SK-N-MC (cell line): Measurements from ENCODE around the gene TMEM185B.
"Not testable (repeated sequence)": the region's sequence is repeated elsewhere in the genome, so short reads cannot be mapped to it uniquely, and the experiment has no call there.

Experiments used
- DNase-seq: peaks from one replicate; pipeline ENCODE4 v3.0.0-alpha.2; 2011; ENCODE audit warnings: low read depth, low spot score
- H3K27ac ChIP-seq: fragments of 200-600 bp; sonication (generic); 2 replicates; pipeline ENCODE4 v1.5.1; 2016; ENCODE audit warnings: mixed run types
- H3K36me3 ChIP-seq: fragments of 200-600 bp; sonication (generic); 2 replicates; pipeline ENCODE4 v1.6.1; 2017; ENCODE audit warnings: antibody characterized with exemption, low read length, mixed read lengths; ENCODE audit not compliant: insufficient read depth
- H3K4me3 ChIP-seq: fragments of 200-600 bp; sonication (generic); 2 replicates; pipeline ENCODE4 v1.5.1; 2016
- H3K9ac ChIP-seq: fragments of 200-600 bp; sonication (generic); 2 replicates; pipeline ENCODE4 v1.8.0; 2017; ENCODE audit warnings: mixed run types, mixed read lengths; ENCODE audit not compliant: insufficient read length
- H3K9me3 ChIP-seq: fragments of 200-600 bp; sonication (generic); 2 replicates; pipeline ENCODE4 v1.6.1; 2017; ENCODE audit warnings: low read depth, mild to moderate bottlenecking, antibody characterized with exemption, low read length, moderate library complexity, mixed read lengths
- EZH2 ChIP-seq: fragments of 200-600 bp; sonication (generic); IDR thresholded peaks from one replicate; pipeline ENCODE4 v1.6.1; 2017; ENCODE audit warnings: antibody characterized with exemption
- FOXP2 ChIP-seq: optimal IDR thresholded peaks from 2 replicates; pipeline ENCODE3; 2011; ENCODE audit warnings: mild to moderate bottlenecking, moderate library complexity; ENCODE audit not compliant: insufficient read depth; ENCODE audit errors: extremely low read length, control extremely low read depth
- POLR2AphosphoS5 ChIP-seq: IDR thresholded peaks from 2 replicates; pipeline ENCODE4 v1.6.1; 2012; ENCODE audit warnings: mild to moderate bottlenecking, low read depth, low read length, borderline replicate concordance

TMEM185B gene

DNA sequence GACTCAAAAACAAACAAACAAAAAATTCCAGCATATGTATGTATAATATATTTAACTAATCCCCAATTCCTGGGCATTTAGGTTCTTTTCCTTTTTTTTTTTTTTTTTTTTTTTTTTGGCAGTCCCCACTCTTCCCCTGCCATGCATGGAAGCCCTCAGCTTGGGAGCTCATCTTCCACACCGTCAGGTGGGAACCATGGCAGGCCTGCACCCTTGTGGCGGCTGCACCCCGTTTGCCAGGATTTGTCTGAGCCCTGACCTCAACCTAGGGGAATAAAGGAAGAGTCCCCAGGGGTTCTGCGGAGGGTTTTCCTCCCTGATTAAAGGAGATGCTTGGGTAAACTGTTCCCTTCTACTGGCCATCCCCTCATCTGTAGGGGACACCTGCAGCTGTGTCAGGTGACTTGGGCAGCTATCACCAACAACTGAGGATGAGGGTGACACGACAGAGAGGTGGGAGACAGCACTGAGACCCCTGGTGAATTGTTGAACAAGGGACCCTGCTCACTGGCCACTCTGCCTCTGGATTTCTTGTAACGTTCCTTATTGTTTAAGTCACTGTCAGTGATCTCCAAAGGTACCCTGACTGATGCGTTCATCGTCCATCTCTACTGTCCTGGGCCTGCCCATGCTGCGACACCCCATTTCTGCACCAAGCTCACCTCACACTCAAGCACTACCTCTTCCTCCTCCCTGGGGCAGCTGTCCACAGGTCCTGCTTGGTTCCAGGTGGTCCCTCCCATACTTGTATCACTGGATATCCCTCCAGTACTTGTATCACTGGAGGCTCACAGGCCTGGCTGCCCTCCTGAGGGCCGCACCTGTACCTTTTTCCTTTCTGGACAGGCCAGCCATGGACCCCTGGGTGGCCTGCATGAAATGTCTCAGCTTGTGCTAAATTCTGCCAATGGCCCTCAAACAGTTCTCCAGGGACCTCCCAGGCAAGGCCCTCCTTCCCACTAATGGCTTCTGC is 14.5 kb downstream of the TMEM185B start:
- DNase-seq: no peak
- H3K9ac ChIP-seq: no peak overlapping the region
- H3K27ac ChIP-seq: no peak overlapping the region
- H3K36me3 ChIP-seq: no peaks in the 10 kb centered on the region
- H3K9me3 ChIP-seq: no peaks in the 10 kb centered on the region
- no peak overlapping the region for H3K4me3 ChIP-seq
- TF ChIP-seq EZH2: no peak
- no peak for TF ChIP-seq POLR2AphosphoS5
- no peak for TF ChIP-seq FOXP2

DNA sequence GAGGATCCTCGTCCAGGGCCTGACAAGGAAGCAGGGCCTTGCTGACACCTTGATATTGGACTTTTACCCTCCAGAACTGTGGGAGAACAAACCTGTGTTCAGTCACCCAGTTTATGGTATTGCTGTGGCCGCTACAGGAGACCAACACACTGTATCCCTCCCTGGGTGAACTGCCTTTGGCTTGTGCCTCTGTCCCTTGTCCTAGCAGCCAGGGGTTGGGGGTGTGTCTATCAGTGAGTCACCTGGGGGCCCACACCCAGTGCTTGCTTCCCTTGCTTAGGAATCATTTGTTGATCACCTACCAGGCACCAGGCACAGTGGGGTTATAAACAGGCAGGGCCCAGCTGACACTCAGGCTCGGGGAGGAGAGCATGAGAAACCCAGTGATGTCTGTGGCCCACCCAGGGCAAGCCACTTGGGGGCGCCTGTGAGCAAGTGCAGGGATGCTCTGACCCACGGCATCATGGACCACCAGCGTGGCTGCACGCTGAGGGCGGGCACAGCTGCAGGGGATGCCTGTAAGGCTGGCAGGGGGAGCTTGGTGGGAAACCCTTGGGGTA is 17.1 kb downstream of the TMEM185B start:
- H3K36me3 ChIP-seq: no peaks in the 10 kb centered on the region

DNA sequence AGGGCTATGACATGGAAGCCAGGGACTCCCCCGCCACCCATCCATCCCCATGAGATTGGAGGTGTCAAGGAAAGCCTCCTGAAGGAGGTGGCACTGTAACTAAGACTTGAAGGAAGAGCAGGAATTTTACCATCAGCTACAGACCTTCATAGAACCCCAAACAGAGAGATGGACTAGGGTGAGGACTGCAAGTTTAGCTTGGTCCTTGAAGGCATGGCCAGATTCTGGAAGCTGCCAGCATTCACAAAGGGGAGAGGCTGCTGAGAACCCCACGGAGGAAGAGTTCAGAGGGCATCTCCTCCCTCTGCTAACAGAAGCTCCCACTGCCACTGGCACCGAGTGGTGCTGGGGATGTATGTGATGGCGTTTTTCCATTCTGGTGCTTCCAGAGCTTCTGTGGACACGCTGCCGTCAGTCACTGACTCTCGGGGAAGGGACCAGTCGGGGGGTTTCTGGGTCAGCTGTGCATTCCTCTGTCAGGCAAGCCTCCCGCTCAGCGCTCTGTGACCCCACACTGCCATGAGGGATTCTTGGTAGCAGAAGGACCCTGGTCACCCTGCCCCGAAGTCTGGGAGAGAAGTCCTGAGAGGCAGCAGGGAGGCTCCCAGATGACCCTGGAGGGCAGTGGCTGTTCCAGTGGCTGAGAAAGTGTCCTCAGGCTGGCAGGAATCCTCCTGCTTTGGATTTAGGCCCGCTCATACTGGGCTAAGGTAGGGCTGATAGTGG is 18.1 kb downstream of the TMEM185B start:
- H3K27ac ChIP-seq: no peak overlapping the region
- no peak for DNase-seq
- H3K4me3 ChIP-seq: no peak overlapping the region
- H3K9me3 ChIP-seq: no peaks in the 10 kb centered on the region
- no peak for TF ChIP-seq FOXP2
- no peak for TF ChIP-seq EZH2
- TF ChIP-seq POLR2AphosphoS5: no peak
- H3K36me3 ChIP-seq: no peaks in the 10 kb centered on the region
- H3K9ac ChIP-seq: no peak overlapping the region

More for the DNA sequence above, 17.1 kb downstream of the TMEM185B start:
- Histone ChIP-seq H3K27ac (no peak overlapping the region), H3K9me3 (no peaks in the 10 kb centered on the region), H3K4me3 (no peak overlapping the region), H3K9ac (no peak overlapping the region)
- DNase-seq: no peak
- no peak for TF ChIP-seq EZH2
- TF ChIP-seq FOXP2: no peak
- TF ChIP-seq POLR2AphosphoS5: no peak

DNA sequence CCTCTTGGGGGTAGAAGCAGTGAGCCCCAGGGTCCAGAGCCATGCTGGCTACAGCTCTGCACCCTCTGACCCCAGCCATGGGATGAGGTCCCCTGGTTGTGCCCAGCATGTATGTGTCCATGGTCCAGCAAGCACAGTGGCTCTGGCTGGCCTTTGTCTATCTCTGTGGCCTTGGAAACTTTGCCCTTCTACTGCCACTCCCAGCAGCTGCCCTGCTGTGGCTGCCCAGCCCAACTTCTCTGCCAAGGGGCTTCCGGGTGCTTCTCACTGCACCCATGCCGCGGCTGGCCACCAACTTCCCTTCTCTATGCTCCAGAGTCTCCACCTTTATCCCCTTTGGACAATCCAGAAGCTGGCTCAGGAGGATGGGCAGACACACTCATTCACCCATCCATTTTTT is 18.8 kb downstream of the TMEM185B start:
- H3K9ac ChIP-seq: no peak overlapping the region
- DNase-seq: no peak

DNA sequence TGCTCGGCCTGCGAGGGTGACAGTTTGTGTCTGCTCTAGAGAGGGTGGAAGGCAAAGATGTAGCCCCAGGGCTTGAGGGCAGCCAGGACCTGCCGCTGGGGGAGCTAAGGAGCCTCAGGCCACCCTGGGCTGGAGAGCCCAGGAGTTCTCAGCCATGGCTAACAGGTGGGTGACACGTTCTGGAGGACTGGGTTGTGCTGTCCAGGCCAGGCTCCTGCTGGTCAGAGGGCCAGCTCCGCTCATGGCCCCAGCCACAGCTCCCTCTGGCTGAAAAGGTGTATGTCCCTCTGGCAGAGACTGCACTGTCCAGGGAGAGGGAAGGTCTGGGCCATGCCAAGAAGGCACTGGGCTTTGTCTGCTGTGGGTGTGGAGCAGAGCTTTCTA is 19.2 kb downstream of the TMEM185B start:
- DNase-seq: no peak
- no peak overlapping the region for H3K27ac ChIP-seq
- no peaks in the 10 kb centered on the region for H3K9me3 ChIP-seq
- H3K36me3 ChIP-seq: no peaks in the 10 kb centered on the region
- TF ChIP-seq FOXP2 (no peak), EZH2 (no peak), POLR2AphosphoS5 (no peak)
- H3K4me3 ChIP-seq: no peak overlapping the region
- H3K9ac ChIP-seq: no peak overlapping the region

More for the DNA sequence above, 18.8 kb downstream of the TMEM185B start:
- H3K27ac ChIP-seq: no peak overlapping the region
- no peak overlapping the region for H3K4me3 ChIP-seq
- H3K36me3 ChIP-seq: no peaks in the 10 kb centered on the region
- H3K9me3 ChIP-seq: no peaks in the 10 kb centered on the region
- TF ChIP-seq FOXP2 (no peak), EZH2 (no peak), POLR2AphosphoS5 (no peak)

DNA sequence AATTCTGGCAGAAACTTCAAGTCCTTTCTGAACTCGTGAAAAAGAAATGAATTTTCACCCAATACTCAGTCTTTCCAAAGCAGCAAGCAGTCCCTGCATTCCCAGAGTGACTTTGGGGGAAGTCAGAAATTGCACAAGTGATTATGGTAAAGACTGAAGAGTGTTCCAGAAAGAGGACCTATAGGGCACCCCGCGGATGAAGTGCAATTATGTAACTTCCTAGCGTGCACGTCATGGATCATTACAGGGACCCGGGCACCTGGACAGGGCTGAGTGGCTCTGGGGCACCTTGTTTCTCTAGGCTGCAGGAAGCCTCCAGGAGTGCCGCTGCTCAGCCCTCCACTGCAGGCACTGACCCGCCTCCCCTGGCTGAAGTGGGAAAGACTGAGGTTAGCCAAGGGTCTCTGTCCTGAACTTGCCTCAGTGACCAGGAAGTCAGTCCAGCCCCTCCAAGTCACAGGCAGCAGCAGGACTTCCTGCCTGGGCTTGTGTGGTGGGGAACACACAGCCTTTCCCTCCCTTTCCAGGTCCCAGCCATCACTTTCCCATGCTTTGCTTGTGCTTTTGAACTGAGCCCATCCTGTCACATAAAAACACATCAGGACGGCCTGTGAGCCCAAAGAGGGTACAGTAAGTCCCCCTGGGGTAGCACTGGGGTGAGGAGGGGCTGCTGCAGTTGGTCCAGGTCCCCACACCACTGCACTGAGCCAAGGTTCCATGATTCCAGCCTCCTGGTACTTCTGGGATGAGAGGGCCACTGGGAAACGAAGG is 19.8 kb downstream of the TMEM185B start:
- TF ChIP-seq FOXP2: no peak
- TF ChIP-seq EZH2: no peak
- TF ChIP-seq POLR2AphosphoS5: no peak
- no peak for DNase-seq
- no peak overlapping the region for H3K27ac ChIP-seq

DNA sequence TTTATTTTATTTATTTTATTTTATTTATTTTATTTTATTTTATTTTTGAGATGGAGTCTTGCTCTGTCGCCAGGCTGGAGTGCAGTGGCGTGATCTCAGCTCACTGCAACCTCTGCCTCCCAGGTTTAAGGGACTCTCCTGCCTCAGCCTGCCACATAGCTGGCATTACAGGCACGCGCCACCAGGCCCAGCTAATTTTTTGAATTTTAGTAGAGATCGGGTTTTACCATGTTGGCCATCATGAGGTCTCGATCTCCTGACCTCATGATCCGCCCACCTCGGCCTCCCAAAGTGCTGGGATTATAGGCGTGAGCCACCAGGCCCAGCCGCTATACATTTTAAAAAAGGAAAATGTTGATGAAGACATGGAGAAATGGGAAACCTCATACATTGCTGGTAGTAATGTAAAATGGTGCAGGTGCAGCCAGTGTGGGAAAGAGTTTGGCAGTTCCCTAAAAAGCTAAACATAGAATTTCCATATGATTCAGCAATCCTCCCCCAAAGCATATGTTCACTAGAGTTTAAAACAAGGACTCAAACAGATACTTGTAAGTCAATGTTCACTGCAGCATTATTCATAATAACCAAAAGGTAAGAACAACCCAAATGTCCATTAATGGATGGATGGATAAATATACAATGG is 23.3 kb downstream of the TMEM185B start:
- not testable (repeated sequence) for H3K27ac ChIP-seq, H3K9ac ChIP-seq, H3K4me3 ChIP-seq, H3K9me3 ChIP-seq, H3K36me3 ChIP-seq, DNase-seq

More for the DNA sequence above, 19.8 kb downstream of the TMEM185B start:
- Histone ChIP-seq H3K4me3 (no peak overlapping the region), H3K9me3 (no peaks in the 10 kb centered on the region), H3K36me3 (no peaks in the 10 kb centered on the region), H3K9ac (no peak overlapping the region)
